Stimulated activated CD4-positive, alpha-beta T cell treated with anti-CD3 and anti-CD28 coated beads, Interleukin-12 subunit alpha, Interleukin-12 subunit beta, amount 100 ng/mL, for 4 hours (primary cell): ENCODE data around the gene TBC1D17.
"Not testable (repeated sequence)": the region's sequence is repeated elsewhere in the genome, so short reads cannot be mapped to it uniquely, and the experiment has no call there.

Experiments
- DNase-seq: peaks from one replicate; pipeline ENCODE4 v3.0.0-alpha.2; 2020

Gene TBC1D17

DNA sequence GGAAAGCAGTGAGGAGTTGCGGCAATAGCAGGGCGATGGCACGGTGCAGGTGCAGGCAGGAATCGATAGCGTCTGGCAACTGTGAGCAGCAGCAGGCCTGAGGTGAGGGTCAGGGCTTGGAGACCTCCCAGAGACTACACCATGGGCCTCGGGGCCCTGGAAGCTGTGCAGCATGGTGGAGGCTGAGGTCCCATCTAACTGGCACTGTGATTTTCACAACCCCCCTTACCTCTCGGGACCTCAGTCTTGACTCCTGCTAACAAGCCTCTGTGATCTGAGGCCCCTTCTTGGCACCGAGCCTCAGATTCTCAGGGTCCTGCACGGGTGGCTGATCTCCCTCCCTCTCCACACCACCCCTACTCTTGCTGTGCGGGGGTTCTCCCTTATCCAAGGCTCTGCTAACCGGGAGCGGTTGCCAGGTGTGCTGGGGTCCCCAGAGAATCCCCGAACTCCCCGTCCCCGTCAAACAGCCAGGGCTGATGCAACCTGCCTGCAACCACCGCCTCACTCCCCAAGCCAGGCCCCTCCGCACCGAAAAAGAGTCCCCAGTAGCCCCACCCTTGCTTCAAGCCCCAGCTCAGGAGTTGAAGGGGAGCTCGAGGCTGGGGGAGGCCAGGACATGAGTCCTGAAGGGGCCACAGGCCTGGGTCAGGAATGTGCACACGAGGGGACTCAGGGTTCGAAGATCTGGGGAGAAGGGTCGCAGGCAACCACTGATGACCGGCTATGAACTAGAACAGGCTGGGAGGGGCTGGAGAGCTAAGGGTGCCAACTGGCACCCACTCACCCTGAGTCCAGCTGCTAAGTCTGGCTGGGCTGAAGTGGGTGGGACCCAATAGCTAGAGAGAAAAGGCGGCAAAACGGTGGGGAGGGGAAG, 46.7 kb downstream of the TBC1D17 start:
- DNase-seq, result no peak

DNA sequence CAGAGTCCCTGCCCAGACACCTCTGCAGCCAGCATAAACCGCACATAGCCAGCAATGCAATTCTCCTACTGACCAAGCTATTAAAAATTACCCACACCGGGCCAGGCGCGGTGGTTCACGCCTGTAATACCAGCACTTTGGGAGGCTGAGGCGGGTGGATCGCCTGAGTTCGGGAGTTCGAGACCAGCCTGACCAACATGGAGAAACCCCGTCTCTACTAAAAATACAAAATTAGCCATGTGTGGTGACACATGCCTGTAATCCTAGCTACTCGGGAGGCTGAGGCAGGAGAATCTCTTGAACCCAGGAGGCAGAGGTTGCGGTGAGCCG, 47.3 kb downstream of the TBC1D17 start:
- DNase-seq, result not testable (repeated sequence)

DNA sequence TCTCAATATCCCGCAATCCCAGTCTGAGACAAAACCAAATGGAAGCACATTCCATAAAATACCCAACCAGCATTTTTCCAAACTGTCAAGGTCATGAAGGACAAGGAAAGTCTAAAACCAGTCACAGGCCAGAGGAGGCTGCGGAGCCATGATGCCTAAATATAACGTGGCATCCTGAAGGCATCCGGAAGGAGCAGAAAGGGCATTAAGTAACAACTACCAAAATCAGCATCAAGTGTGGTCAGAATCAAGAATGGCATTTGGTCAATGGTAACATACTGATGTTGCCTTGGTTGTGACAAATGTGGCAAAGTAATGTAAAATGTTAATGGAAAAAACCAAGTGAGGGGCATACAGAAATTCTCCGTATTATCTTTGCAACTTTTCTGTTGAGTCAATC, 48.0 kb downstream of the TBC1D17 start:
- no peak for DNase-seq

DNA sequence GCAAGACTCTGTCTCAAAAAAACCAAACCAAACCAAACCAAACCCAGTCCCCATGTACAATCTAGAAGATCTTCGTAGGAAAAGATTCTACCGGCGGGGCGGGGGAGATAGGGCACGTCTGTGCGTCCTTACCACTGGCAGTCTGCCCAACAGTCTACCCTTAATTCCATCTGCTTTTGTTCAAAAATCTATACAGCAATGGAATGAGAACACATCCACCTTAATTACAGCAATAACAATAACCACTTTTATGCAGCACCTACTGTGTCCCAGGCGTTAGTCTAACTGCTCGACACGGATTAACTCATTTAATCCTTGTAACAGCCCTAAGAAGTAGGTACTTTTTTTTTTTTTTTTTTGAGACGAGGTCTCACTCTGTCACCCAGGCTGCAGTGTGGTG, 49.0 kb downstream of the TBC1D17 start:
- DNase-seq, result no peak

DNA sequence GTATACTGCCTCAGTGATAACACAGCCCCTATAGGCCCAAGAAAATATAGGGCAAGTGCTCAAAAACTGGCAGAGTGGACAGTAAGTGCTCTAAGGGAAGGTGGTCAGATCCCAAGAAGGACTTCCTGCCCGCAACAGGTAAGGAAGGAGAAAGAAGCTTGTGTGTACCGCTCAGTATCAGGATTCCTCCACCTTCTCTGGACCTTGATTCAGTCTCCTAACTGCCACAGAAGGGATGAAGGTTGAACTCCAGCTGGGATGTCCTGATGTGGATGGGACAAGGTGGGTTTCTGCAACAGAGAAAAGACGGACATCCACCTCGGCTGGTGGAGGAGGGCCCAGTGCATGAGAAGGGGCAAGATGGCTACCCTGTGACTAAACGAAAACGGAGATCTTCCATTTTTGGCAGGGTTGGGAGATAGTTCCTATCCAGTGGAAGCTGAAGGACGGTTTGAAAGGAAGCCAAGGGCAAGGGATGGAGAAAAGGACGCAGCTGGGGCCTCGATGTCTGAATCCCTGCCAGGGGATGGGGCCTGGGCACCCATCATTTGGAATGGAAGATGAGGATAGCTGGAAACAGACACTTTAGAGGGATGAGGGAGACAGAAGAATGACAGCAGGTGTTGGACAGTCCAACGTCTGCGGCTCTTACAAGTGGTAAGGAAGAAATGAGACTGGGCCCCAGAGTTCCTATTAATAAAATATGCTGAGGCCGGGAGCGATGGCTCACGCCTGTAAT, 50.2 kb downstream of the TBC1D17 start:
- no peak for DNase-seq

DNA sequence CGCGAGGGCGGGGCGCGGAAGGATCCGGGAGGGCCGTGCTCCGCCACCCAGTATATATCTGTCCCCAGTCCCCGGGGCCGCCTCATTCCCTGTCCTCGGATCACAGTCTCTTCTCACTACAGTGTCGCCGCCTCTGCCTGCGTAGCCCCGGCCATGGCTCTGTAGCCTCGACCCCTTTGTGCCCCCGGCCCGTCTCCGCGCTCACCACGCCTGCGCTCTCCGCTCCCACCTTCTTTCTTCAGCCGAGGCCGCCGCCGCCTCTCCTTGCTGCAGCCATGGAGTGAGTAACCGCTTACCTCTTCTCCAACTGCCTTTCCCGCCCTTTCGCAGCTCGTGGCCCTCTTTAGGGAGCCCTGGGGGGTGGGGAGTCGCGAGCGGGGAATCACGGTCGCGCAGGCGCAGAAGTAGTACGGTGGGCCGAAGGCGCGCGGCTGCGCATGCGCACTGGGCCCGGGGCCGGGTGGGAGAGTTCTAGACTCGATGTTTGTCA, 51.7 kb downstream of the TBC1D17 start, which contains the start of the genes ATF5 and NUP62:
Gene ATF5, plus strand, starts transcription at position 85 of the 490 bp plus-strand sequence. CDS start 1,646 bp downstream, outside the sequence.
Gene NUP62, minus strand, starts transcription at position 384 of the 490 bp plus-strand sequence. CDS start 19,697 bp downstream, outside the sequence.
- peak; percentile 94 for DNase-seq

DNA sequence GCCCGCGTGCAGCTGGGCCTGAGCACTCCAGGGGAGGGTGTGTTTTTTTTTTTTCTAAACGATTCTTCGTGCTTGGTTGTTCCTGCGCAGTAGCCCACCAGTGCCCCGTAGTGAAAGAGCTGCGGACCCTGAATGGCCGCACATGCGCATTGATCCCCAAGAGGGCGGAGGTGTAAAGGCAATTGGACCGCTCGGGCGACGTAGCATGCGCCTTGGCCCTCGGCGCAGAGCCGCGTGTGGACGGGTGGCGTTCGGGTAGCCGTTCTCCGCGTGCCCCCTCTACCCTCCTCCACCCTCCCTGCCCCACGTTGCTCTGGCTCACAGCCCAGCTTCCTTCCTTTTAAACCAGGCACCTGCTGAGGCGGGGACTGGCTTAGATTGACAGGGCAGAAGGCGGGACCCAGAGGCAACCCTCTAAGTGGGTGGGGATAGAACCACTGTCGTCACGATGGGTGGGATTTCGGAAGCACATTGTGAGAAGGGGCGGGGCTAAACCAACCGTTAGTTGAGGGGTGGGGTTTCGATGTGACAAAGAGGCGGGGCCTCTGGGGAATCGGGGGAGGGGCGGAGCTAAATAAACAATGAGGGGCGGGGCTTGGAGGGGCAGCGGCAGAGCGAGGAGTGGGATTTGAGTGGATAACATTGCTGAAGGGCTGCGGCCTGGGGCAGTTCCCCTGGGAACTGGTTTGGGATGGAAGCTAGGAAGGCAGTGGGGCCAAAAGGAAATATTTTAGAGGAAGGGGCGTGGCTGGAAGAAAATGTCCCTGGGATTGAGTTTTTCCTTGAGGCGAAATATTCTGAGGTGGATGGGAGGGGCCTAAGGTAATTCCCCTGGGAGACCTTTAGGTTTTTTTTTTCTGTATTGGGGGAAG, 52.3 kb downstream of the TBC1D17 start:
- peak; percentile 85 for DNase-seq

DNA sequence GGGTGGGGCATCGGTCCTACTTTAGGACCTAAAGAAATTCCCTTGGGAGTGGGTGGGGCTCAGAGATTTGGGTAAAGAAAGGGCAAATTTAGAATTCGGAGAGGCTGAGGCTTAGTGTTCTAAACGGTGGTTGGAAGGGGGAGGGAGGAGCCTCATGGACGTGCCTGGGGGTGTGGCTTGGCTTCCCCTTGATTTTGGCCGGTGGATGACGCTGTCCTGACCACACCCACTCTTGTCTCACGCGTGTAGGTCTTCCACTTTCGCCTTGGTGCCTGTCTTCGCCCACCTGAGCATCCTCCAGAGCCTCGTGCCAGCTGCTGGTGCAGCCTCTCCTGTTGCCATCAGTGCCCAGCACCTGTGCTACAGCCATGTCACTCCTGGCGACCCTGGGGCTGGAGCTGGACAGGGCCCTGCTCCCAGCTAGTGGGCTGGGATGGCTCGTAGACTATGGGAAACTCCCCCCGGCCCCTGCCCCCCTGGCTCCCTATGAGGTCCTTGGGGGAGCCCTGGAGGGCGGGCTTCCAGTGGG, 53.0 kb downstream of the TBC1D17 start:
- no peak for DNase-seq

DNA sequence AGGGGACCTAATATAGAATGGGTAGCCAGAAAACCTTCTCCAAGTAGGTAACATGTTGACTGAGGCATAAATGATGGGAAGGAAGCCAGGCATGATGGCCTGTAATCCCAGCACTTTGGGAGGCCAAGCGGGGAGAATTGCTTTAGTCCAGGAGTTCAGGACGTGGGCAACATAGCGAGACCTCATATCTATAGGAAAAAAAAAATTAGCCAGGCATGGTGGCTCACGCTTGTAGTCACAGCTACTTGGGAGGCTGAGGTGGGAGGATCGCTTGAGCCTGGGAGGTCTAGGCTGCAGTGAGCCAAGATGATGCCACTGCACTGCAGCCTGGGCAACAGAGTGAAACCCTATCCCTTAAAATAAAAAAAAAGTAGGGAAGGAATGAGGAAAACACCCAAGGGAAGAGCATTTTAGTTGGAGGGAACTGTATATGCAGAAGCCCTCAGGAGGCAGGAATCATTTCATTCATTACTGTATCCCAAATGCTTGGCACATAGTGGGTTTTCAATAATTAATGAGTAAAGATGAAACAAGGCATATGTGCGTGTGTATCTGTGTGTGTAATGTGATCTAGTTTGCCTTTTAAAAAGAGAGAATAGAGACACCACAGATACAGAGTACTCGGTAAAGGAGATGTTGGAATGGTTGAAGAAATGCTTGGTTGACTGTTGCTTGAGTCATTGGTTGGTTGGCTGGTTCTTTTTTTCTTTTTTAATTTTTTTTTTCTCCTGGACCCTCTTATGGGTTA, 54.0 kb downstream of the TBC1D17 start:
- no peak for DNase-seq

DNA sequence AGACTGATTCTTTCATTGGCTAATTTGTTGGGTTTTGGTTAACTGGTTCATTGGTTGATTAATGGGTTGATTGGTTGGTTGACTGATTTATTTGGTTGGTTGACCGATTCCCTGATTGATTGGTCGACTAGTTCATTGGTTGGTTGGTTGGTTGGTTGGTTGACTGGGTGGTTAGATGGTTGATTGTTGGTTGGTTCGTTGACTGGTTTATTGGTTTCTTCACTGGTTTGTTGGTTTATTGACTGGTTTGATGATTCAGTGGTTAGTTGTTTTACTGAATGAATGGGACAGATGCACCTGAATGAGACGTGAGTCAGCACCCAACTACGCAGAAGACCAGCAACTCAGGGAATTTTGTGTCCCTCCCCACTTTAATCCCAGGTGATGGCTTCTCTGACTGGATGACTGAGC, 54.5 kb downstream of the TBC1D17 start:
- DNase-seq, result no peak

DNA sequence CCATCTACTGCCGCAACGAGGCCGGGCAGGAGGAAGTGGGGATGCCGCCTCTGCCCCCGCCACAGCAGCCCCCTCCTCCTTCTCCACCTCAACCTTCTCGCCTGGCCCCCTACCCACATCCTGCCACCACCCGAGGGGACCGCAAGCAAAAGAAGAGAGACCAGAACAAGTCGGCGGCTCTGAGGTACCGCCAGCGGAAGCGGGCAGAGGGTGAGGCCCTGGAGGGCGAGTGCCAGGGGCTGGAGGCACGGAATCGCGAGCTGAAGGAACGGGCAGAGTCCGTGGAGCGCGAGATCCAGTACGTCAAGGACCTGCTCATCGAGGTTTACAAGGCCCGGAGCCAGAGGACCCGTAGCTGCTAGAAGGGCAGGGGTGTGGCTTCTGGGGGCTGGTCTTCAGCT, 55.2 kb downstream of the TBC1D17 start:
- DNase-seq, result no peak

DNA sequence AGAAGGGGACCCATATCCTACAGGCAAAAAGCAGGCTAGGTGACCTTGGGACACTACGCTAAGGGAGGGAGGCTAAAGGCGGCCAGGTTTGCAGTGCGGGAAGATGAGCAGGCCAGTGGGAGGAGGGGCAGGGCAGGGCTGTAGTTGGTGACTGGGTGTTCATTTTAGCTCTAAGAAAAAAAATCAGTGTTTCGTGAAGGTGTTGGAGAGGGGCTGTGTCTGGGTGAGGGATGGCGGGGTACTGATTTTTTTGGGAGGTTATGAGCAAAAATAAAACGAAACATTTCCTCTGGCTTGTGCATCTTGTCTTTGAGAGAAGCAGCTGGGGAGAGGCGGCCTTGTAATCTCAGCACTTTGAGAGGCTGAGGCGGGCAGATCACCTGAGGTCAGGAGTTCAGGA, 56.1 kb downstream of the TBC1D17 start:
- DNase-seq, result no peak

DNA sequence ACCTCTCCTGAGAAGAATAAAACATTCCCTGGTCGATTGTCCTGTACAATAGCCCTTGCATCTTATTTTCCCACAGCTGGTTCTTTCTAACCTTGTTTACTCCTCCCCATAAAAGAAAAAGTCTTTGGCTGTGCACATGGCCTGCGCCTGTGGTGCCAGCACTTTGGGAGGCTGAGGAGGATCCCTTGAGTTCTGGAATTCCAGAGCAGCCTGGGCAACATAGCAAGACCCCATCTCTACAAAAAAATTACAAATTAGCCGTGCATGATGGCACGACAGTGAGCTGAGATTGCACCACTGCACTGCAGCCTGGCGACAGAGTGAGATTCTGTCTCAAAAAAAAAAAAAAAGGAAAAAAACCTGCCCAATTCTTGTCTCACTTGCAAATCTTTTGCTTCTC, 59.0 kb downstream of the TBC1D17 start:
- DNase-seq, result no peak

DNA sequence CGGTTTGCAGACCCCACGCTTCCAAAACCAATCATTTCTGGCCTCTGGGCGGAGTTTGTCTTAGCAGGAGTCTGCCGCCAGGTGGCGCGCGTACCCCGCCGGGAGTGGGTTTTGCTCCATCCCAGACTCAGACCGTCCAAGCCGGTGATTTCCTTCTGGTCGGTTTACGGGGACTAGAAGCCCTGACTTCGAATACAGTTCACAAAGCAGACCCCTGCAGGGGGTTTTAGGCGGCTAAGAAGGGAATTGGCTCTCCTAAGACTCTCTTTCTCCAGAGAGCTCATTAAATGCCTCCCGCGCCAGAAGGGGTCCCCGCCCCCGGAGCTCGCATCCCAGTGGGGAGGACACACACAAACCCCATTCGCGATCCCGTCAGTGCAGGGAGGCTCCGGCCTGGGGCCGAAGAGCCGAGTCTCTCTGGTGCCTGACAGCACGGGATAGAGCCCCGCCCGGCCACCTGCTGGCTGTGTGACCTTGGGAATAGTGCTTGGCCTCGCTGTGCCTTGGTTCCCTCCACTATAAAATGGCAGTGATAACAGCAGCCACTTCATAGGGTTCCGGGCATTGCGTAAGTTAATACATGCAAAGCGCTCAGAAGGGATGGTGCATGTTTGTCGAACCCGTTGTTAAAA, 60.4 kb downstream of the TBC1D17 start:
- peak; percentile 79 for DNase-seq
